Esophagus squamous epithelium (tissue), 5 donors: ENCODE results near the gene AMFR. TPM values are rescaled to one million over a fixed set of nuclear protein-coding genes. Genes with fewer than 3 reads are reported as not detected.

ENCODE experiments used
- DNase-seq: peaks from one replicate; lab custom pipeline; 2025; lab: John Stamatoyannopoulos, UW
- H3K27ac ChIP-seq, 4 donors: fragments of 200-600 bp; sonication (generic); one replicate each; pipeline ENCODE4 v1.5.1; 2016 to 2019; ENCODE audit warnings: mild to moderate bottlenecking in 1 of 4
- H3K27me3 ChIP-seq, 4 donors: fragments of 200-600 bp; sonication (generic); 1 replicate in 3 of 4; 2 replicates in 1 of 4; pipeline versions ENCODE4 v1.5.1 to v1.6.0; 2017 to 2021; ENCODE audit warnings: antibody characterized with exemption in 1 of 4
- H3K36me3 ChIP-seq, 3 donors: fragments of 200-600 bp; sonication (generic); one replicate each; pipeline ENCODE4 v1.5.1; 2016 to 2019
- H3K4me1 ChIP-seq, 3 donors: fragments of 200-600 bp; sonication (generic); one replicate each; pipeline ENCODE4 v1.5.1; 2017 to 2019
- H3K4me3 ChIP-seq, 4 donors: fragments of 200-600 bp; sonication (generic); 1 replicate in 3 of 4; 2 replicates in 1 of 4; pipeline ENCODE4 v1.5.1; 2016 to 2019; ENCODE audit warnings: mild to moderate bottlenecking in 2 of 4, moderate library complexity in 1 of 4
- H3K9me3 ChIP-seq, 3 donors: fragments of 200-600 bp; sonication (generic); one replicate each; pipeline ENCODE4 v1.5.1; 2016 to 2019
- CTCF ChIP-seq, 6 experiments: fragments of 450-650 bp in 4 of 6; fragments of 200-600 bp in 2 of 6; sonication (generic) in 2 of 6; IDR thresholded peaks; one replicate each; pipeline ENCODE4 v1.5.1; 2016 to 2019; ENCODE audit warnings: antibody characterized with exemption in 6 of 6, mild to moderate bottlenecking in 4 of 6, moderate library complexity in 4 of 6
- POLR2A ChIP-seq, 4 donors: fragments of 450-650 bp; IDR thresholded peaks; one replicate each; pipeline ENCODE4 v1.6.1; 2017; ENCODE audit warnings: antibody characterized with exemption in 4 of 4, mild to moderate bottlenecking in 4 of 4, moderate library complexity in 3 of 4
- WGBS, 2 donors: methylation state at CpG; one replicate each; pipeline ENCODE4 v1.1.5; 2018; 5-methylcytosine and 5-hydroxymethylcytosine counted together
- intact Hi-C: fragments of 100-400 bp; cut with DNase I; formaldehyde crosslinking; loops from one replicate; pipeline ENCODE4 v1.15.0; 2022
- total RNA-seq, 4 donors: library from RNA; depleted of rRNA; stranded (reverse); fragments of >200 nt; gene quantifications; one replicate each; pipeline ENCODE4 v1.1.0, GENCODE V29; 2016
- donor health status: DM: yes; HTN: yes; CAD: no.

Gene AMFR
- total RNA-seq, 4 donors from 2014 or later: 69.9 to 133 (median 111) TPM

- H3K4me1 ChIP-seq: peaks cover 0 to 40% (median 4%) of the 10 kb centered on the region in 3 donors
- intact Hi-C loops: no loop called here
- peaks cover 0 to 99% (median 28%) of the 10 kb centered on the region in 3 donors for H3K36me3 ChIP-seq
- no peak for DNase-seq
- WGBS, 2 donors: 96 to 100% methylated on average over 2 of the region's 2 CpGs
- H3K4me3 ChIP-seq: no peak overlapping the region
- peak overlapping the region in 1 of 4 donors; percentile 7 for H3K27ac ChIP-seq
- TF ChIP-seq POLR2A (IDR thresholded peaks at IDR 0.05): no peak
- no peak for TF ChIP-seq CTCF (IDR thresholded peaks at IDR 0.05)
- H3K27me3 ChIP-seq: no peaks in the 10 kb centered on the region
- H3K9me3 ChIP-seq: no peaks in the 10 kb centered on the region
Measured at GRCh38 chr16:56466344-56466743, 41.0 kb upstream of the AMFR start.

- Histone ChIP-seq H3K27ac (no peak overlapping the region), H3K36me3 (peaks cover 0 to 99% (median 18%) of the 10 kb centered on the region in 3 donors), H3K4me1 (peaks cover 0 to 25% (median 0%) of the 10 kb centered on the region in 3 donors), H3K9me3 (no peaks in the 10 kb centered on the region), H3K4me3 (no peak overlapping the region), H3K27me3 (no peaks in the 10 kb centered on the region)
- DNase-seq: no peak
- TF ChIP-seq POLR2A (IDR thresholded peaks at IDR 0.05): no peak
- no peak for TF ChIP-seq CTCF (IDR thresholded peaks at IDR 0.05)
- WGBS, 2 donors: 90% methylated on average over 6 of the region's 6 CpGs
- intact Hi-C loops: no loop called here
Measured at GRCh38 chr16:56463153-56463552, 37.8 kb upstream of the AMFR start.

- no peaks in the 10 kb centered on the region for H3K27me3 ChIP-seq
- WGBS, 2 donors: 76 to 83% methylated on average over 3 of the region's 3 CpGs
- H3K27ac ChIP-seq: no peak overlapping the region
- intact Hi-C loops: no loop called here
- peaks cover 0 to 99% (median 10%) of the 10 kb centered on the region in 3 donors for H3K36me3 ChIP-seq
- no peak for TF ChIP-seq CTCF (IDR thresholded peaks at IDR 0.05)
- TF ChIP-seq POLR2A (IDR thresholded peaks at IDR 0.05): no peak
- no peak overlapping the region for H3K4me3 ChIP-seq
- H3K9me3 ChIP-seq: no peaks in the 10 kb centered on the region
- no peak for DNase-seq
- H3K4me1 ChIP-seq: peaks cover 0 to 22% (median 0%) of the 10 kb centered on the region in 3 donors
Measured at GRCh38 chr16:56462064-56462796, 36.9 kb upstream of the AMFR start.

- Histone ChIP-seq H3K4me1 (peaks cover 0 to 10% (median 0%) of the 10 kb centered on the region in 3 donors), H3K27me3 (no peaks in the 10 kb centered on the region), H3K27ac (no peak overlapping the region), H3K9me3 (no peaks in the 10 kb centered on the region), H3K4me3 (no peak overlapping the region), H3K36me3 (peaks cover 0 to 99% (median 4%) of the 10 kb centered on the region in 3 donors)
- TF ChIP-seq POLR2A (IDR thresholded peaks at IDR 0.05) (no peak), CTCF (IDR thresholded peaks at IDR 0.05) (no peak)
- intact Hi-C loops: no loop called here
- no peak for DNase-seq
- 80 to 92% methylated on average over 2 of the region's 2 CpGs for WGBS, 2 donors
Measured at GRCh38 chr16:56460101-56460500, 34.8 kb upstream of the AMFR start.

GRCh38 chr16:56457927-56458470 lies 32.7 kb upstream of the AMFR start:
- peaks cover 0 to 17% (median 3%) of the 10 kb centered on the region in 3 donors for H3K4me1 ChIP-seq
- H3K9me3 ChIP-seq: no peaks in the 10 kb centered on the region
- WGBS, 2 donors: 82 to 92% methylated on average over 6 of the region's 6 CpGs
- intact Hi-C loops: no loop called here
- no peaks in the 10 kb centered on the region for H3K27me3 ChIP-seq
- peak overlapping the region in 2 of 4 donors; percentile 31 to 59 for H3K27ac ChIP-seq
- H3K36me3 ChIP-seq: peaks cover 0 to 99% (median 4%) of the 10 kb centered on the region in 3 donors
- no peak for TF ChIP-seq POLR2A (IDR thresholded peaks at IDR 0.05)
- TF ChIP-seq CTCF (IDR thresholded peaks at IDR 0.05): no peak
- H3K4me3 ChIP-seq: no peak overlapping the region
- DNase-seq: no peak
